Vagina (tissue), 2 donors: ENCODE results near the gene PEMT.

Experiments
- CTCF ChIP-seq, 3 experiments: fragments of 450-650 bp in 2 of 3; fragments of 200-600 bp in 1 of 3; sonication (generic) in 1 of 3; IDR thresholded peaks; one replicate each; pipeline ENCODE4 v1.5.1; 2017 to 2019; ENCODE audit warnings: antibody characterized with exemption in 3 of 3, mild to moderate bottlenecking in 2 of 3, moderate library complexity in 2 of 3
- POLR2A ChIP-seq, 2 donors: fragments of 450-650 bp; IDR thresholded peaks; one replicate each; pipeline ENCODE4 v1.6.1; 2017; ENCODE audit warnings: antibody characterized with exemption in 2 of 2, mild to moderate bottlenecking in 2 of 2, moderate library complexity in 2 of 2

GRCh38 chr17:17541640-17542001 lies 49.9 kb downstream of the PEMT start:
- TF ChIP-seq CTCF (IDR thresholded peaks at IDR 0.05), result no peak
- TF ChIP-seq POLR2A (IDR thresholded peaks at IDR 0.05), result no peak
